CD4-positive, alpha-beta T cell treated with Interleukin-1 beta for 1 hour (primary cell): ENCODE results near the gene LRP5.
"Not testable (repeated sequence)": the region's sequence is repeated elsewhere in the genome, so short reads cannot be mapped to it uniquely, and the experiment has no call there.

ENCODE experiments used
- DNase-seq, 2 donors: peaks; one replicate each; pipeline ENCODE4 v3.0.0-alpha.2; 2020 to 2022

LRP5 gene

DNA sequence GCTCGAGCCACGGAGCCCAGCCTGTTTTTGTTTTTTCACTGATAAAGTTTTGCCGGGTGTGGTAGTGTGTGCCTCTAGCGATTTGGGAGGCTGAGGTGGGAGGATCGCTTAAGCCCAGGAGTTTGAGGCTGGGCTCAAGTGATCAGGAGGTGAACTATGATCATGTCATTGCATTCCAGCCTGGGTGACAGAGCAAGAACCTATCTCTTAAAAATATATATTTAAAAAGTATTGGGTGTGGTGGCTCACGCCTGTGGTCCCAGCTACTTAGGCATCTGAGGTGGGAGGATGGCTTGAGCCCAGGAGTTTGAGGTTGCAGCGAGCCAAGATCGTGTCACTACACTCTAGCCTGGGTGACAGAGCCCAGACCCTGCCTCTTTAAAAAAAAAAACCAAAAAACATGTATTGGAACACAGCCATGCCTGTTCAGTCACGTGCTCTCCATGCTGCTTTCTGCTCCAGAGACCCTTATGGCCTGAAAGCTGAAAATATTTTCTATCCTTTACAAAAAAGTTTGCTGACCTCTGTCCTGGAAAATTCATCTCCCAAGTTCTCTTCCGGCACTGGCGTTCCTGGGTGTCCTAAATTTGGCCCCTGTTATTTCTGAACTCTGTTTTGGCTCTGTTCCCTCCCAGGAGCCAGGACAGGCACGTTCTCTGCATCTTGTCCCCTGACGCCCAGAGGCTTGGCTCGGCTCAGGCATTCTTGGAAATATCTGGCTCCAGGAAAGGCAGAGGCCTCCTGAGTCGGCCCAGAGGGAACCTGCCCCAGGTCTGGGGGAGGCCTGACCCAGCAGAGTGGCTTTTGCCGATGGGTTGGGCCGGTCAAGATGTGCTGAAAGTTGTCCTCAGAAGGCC, 86.8 kb downstream of the LRP5 start:
- DNase-seq, result no peak

DNA sequence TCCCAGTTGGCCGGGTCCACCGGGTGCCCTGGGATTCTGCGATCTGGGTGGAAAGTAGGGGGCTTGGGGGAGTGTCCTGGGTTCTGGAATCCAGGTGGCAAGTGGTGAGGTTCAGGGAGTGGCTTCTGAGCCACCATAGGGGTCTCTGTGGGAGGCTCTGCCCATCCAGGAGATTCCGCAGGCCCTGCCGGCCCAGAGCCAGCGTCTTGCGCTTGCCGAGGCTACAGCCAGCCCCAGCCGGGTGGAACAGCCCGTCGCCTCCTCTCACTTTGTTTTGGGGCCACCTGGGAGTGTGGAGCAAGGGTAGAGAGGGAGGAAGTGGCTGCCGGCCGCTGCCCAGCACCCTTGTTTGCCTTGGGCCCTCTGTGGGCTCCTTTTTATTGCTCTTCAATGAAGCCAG, 87.5 kb downstream of the LRP5 start:
- DNase-seq, result no peak

GRCh38 chr11:68400584-68400983, 88.2 kb downstream of the LRP5 start:
- DNase-seq, result not testable (repeated sequence)

- no peak for DNase-seq
Observed at GRCh38 chr11:68401856-68402255, 89.5 kb downstream of the LRP5 start.

- no peak for DNase-seq
Observed at GRCh38 chr11:68402355-68403031, 90.1 kb downstream of the LRP5 start.

DNA sequence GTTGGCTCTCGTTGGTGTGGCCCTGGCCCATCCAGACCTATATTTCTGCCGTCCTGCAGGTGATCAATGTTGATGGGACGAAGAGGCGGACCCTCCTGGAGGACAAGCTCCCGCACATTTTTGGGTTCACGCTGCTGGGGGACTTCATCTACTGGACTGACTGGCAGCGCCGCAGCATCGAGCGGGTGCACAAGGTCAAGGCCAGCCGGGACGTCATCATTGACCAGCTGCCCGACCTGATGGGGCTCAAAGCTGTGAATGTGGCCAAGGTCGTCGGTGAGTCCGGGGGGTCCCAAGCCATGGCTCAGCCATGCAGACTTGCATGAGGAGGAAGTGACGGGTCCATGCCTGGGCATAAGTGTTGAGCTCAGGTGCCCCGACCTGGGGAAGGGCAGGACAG, 91.0 kb downstream of the LRP5 start:
- DNase-seq, result no peak

- no peak for DNase-seq
Observed at GRCh38 chr11:68403831-68404230, 91.4 kb downstream of the LRP5 start.

DNA sequence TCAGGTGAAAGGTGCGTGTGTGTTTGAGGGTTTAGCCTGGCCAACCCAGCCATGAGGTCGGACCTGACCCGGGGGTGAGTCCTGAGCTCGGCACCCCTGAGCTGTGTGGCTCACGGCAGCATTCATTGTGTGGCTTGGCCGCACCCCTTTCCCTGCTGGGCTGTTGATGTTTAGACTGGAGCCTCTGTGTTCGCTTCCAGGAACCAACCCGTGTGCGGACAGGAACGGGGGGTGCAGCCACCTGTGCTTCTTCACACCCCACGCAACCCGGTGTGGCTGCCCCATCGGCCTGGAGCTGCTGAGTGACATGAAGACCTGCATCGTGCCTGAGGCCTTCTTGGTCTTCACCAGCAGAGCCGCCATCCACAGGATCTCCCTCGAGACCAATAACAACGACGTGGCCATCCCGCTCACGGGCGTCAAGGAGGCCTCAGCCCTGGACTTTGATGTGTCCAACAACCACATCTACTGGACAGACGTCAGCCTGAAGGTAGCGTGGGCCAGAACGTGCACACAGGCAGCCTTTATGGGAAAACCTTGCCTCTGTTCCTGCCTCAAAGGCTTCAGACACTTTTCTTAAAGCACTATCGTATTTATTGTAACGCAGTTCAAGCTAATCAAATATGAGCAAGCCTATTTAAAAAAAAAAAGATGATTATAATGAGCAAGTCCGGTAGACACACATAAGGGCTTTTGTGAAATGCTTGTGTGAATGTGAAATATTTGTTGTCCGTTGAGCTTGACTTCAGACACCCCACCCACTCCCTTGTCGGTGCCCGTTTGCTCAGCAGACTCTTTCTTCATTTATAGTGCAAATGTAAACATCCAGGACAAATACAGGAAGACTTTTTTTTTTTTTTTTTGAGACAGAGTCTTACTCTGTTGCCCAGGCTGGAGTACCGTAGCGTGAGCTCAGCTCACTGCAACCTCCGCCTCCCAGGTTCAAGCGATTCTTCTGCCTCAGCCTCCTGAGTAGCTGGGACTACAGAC, 94.2 kb downstream of the LRP5 start:
- DNase-seq, result no peak

DNA sequence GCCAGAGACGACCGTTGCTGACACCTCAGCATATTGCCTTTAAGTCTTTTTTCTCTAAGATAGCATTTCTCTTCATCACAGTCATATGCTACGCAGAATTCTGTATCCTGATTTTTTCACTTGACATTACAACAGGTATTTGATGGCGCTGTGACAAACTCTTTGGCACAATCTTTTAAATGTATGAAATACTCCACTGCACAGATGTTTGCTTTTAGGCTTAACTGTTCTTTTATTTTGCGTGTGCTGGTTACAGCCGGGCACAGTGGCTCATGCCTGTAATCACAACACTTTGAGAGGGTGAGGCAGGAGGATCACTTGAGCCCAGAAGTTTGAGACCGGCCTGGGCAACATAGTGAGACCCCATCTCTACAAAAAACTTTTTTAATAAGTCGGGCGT, 96.1 kb downstream of the LRP5 start:
- no peak for DNase-seq

DNA sequence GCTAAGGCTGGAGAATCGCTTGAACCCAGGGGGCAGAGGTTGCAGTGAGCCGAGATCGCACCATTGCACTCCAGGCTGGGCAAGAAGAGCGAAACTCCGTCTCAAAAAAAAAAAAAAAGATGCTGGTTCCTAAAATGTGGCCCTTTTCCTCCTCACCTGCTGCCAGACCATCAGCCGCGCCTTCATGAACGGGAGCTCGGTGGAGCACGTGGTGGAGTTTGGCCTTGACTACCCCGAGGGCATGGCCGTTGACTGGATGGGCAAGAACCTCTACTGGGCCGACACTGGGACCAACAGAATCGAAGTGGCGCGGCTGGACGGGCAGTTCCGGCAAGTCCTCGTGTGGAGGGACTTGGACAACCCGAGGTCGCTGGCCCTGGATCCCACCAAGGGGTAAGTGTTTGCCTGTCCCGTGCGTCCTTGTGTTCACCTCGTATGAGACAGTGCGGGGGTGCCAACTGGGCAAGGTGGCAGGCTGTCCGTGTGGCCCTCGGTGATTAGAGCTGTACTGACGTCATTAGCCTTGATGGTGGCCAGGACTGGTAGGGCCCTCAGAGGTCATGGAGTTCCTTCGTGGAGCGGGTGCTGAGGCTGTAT, 97.5 kb downstream of the LRP5 start:
- no peak for DNase-seq

GRCh38 chr11:68411501-68411991, 99.2 kb downstream of the LRP5 start:
- DNase-seq, result no peak

DNA sequence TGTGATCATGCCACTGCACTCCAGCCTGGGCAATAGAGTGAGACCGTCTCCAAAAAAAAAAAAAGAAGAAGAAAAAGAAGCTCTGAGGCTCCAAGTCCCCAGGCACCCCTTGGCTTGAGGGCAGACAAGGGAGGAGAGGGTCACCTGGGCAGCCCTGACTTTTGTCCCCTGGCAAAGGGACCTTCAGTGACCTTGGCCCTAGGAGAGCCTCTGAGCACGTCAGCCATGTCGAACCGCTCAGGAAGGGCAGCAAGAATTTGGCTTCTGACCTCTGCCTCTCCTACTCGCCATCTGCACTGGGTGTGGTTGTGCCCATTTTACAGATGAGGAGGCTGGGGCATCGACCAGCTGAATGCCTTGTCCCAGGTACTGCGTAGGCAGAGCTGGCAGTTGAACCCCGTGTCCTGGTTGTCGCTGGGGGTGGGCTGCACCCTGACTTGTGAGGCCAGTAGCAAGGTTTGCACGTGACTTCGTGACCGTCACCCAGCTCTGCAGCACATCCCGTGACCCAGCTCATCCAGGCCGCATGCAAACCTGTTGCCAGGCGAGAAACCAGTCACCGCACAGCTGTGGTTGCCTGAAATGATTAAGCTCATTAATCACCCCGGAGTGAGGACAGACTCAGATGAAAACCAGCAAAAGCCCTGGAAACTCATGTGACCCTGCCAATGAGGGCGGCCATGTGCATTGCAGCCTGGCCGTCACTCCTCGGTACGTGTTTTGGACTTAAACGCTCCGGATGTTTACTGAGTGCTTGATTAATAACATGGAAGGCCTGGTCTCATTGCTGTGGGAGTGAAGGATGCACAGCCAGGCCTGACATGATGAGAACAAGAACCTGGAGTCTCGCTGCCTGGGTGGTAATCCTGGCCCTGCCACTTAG, 100.4 kb downstream of the LRP5 start:
- DNase-seq, result no peak

DNA sequence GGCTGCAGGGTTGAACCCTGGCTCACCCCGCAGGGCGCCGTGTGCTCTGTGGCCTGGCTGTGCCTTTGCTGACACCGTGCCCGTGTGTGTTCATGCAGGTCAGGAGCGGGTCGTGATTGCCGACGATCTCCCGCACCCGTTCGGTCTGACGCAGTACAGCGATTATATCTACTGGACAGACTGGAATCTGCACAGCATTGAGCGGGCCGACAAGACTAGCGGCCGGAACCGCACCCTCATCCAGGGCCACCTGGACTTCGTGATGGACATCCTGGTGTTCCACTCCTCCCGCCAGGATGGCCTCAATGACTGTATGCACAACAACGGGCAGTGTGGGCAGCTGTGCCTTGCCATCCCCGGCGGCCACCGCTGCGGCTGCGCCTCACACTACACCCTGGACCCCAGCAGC, 101.2 kb downstream of the LRP5 start:
- no peak for DNase-seq

DNA sequence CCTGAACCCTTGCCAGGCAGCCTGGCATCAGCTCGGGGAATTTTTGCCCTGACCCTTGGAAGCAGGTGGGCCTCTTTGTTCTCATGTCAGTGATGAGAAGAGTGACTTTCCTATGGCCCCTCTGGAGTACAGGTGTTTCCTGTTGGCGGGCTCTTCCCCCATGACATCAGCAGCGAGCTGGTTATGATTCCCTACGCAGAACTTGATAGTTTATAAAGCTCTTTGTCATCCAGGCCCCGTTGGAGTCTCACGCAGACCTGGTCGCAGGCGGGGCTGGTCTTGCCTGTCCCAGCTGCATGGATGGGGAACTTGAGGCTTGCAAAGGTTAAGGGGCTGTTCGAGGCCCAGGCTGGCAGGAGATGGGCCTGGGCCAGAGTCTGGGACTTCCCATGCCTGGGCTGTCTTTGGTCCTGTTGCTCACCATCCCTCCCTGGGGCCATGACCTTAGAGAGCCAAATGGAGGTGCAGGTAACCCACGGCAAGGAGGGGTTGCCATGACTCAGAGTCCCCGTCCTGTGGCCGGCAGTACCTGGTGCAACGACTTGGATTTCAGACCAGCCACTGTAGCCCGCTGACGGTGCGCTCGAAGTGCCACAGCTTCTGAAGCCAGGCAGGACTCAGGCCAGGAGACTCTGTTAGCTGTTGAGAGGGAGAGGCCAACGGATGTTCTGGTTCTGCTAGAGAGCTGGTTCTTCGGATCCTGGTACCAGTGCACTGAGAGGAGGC, 102.3 kb downstream of the LRP5 start:
- no peak for DNase-seq

- DNase-seq, result no peak
Observed at GRCh38 chr11:68416070-68416578, 103.7 kb downstream of the LRP5 start.

DNA sequence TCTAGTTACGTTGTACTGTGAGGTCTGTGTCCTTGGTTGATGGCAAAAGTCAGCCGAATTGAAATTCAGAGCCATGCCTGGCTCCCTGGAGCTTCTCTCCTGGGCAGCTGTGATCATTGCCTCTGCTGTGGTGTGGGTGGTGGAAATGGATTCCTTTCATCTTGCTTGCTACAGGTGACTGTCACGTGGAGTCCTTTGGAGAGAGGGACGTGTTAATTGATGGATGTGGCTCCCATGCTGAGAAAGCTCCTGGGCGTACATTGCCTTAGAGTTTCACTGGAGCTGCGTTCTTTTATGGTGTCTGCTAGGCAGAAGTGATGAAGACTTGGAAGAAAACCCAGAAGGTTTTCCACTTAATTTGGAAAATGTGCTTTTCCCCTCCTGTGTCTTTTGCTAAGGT, 106.3 kb downstream of the LRP5 start:
- DNase-seq, result no peak

GRCh38 chr11:68420171-68420570, 107.8 kb downstream of the LRP5 start:
- no peak for DNase-seq

GRCh38 chr11:68423481-68423880, 111.1 kb downstream of the LRP5 start:
- no peak for DNase-seq

GRCh38 chr11:68424101-68424632, 111.8 kb downstream of the LRP5 start:
- no peak for DNase-seq
